ENCODE data around the gene SNAPC4.

The SNAPC4 gene

DNA sequence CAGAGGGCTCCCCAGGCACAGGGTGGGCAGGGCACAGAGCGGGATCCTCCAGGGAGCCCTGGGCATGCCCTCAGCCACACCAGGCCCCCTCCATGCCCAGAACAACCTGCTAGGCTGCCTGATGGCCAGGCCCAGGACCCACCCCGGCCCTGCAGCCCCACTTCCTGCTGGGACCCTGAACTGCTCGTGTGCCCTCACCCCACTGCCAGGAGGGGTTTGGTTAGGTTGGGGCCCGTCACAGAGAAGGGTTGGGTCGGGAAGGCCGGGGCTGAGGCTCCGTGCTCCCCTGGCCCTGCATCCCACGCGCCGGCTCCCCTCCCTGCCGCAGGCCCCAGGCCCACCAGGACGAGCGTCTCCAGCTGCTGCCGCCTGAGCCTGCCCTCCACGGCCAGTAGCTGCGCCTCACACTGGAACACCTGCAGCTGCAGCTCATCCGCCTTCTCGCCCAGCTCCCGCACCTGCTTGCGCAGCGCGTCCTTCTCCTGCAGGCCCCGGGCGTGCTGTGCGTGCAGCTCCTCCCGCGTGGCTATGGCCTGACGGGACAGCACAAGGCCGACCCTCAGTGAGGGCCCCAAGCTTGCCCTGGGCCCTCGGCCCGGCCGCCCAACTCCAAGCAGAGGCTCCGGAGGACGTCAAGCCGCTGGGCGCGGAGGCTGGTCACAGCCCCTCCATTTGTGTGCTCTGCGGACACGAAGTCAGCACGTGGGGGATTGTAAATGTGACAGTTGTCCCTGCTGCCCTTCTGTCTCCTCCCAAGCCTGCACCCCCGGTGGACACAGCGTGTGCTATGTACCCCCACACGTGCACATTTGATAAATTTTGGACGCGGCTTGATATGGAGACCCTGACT, 32.4 kb downstream of the SNAPC4 start:
- DNase-seq: no peak

DNA sequence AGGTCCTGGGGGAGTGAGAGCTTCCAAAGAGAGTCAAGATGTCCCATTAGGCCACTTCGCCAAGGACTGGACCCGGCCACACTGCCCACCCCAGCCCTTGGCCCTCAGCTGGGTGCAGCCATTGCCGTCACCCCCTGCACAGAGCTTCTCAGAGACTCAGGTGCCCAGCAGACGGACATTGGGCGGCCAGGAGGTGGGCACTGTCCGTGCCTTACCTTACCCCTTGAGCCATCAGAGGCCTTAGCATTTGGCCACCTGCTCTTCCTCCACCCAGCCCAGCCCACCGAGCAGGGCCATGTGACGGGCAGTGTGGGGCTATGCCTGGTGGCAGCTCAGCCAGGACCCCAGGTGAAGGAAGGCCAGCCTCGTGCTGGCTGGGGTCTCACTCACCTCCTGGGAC, 33.1 kb downstream of the SNAPC4 start:
- no peak for DNase-seq

- no peak for DNase-seq
Observed at GRCh38 chr9:136365775-136366222, 34.2 kb downstream of the SNAPC4 start.

DNA sequence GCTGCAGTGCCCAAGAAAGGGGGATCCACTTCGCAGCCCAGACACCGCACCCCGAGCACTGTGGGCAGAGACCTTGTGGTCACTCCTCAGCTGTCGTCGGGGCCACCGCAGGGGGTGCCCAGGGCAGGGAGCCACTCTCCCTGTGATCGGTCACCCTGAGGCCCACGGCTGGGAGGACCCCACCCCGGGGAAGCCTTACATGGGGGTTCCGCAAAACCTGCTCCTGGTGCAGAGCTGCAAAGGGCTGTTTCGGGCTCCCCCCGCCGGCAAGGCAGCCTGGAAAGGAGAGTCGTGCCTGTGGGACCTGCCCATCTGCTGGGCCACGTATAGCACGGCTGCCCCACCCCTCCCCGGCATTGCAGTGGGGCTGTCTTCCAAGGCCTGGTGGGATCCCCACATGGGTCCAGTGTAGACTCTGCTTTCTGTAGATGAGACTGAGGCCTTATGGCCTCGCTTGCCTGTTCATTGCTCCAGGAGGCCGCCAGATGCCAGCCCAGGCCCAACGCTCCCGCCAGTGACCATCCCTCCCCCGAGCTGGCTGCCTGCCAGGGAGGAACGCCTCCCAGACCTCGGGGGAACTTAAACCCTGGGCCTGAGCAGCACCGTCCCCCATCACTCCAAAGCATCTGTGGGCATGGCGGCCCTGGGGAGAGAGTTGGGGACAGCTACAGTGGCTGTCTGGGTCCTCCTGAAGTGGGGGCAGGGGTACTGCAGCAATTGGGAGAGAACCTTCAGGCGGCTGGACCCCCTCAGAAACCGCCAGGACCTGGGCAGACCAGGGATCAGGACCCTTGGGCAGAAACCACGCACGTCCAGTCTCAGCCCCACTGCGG, 34.8 kb downstream of the SNAPC4 start:
- DNase-seq: no peak

GRCh38 chr9:136363949-136364748, 35.8 kb downstream of the SNAPC4 start:
- DNase-seq: no peak

GRCh38 chr9:136363106-136363948, 36.6 kb downstream of the SNAPC4 start, which contains the start of gene DNLZ:
DNLZ (minus strand) TSS chr9:136363744; CDS start chr9:136363714, 30 bp downstream.
- DNase-seq: peak; percentile 80

- DNase-seq: no peak
Observed at GRCh38 chr9:136362450-136362784, 37.6 kb downstream of the SNAPC4 start.

- no peak for DNase-seq
Observed at GRCh38 chr9:136361754-136362449, 38.1 kb downstream of the SNAPC4 start.

- no peak for DNase-seq
Observed at GRCh38 chr9:136361047-136361753, 38.8 kb downstream of the SNAPC4 start.

DNA sequence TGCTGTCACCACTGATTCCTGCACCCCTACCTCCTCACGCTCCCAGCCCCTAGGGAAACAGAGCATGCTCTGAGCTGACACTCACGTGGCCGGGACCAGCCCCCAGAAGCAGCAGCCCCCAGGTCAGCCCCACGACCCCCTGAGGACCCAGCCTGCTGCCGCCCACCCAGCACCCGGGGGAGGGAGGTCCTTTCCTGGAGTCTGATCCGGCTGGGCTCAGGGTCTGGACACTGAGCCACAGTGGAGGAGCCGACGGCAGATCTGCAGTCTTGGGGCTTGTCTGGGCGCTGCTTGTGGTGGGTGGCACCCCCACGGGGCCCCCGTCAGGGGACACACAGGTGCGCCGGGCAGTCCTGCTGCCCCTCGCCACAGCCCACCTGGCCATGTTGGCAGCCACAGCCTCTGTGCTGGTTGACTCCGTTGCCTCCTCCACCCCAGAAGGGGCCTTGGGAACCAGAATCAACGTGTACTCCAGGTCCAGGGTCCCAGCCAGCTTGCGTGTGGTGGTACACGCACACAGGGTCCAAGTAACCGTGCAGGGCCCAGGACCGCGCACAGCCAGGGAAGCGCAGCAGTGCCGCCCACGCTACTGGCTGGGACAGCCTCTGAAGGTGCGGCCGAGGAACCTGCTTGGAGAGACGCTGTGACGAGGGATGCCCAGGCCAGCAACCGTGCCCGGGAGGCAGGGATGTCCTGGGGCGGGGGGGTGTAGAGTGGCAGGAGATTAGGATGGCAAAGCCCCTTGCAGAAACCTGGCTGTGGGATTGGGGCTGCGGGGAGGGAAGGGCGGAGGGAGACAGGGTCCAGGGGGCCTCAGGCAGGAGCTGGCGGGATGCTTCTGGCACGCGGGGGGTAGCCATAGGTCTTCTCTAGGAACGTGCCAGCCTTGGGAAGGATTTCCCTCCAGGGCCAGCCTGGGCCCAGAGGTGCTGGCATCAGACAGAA, 39.9 kb downstream of the SNAPC4 start:
- DNase-seq: no peak

- no peak for DNase-seq
Observed at GRCh38 chr9:136358888-136359287, 41.1 kb downstream of the SNAPC4 start.

DNA sequence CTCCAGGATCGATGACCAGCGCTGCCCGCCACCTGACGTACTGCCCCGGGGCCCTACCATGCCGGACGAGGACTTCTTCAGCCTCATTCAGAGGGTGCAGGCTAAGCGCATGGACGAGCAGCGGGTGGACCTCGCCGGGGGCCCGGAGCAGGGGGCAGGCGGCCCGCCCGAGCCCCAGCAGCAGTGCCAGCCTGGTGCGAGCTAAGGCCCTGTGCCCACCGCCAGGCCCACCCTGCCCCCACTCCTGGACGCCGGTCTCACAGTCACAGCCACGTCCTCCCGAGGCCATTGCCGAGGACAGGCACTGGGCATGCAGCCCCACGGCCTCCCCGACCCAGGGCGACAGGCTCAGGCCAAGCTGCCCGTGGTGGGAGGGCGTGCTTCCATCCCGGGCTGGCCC, 42.0 kb downstream of the SNAPC4 start:
- DNase-seq: no peak

- no peak for DNase-seq
Observed at GRCh38 chr9:136357202-136357725, 42.7 kb downstream of the SNAPC4 start.

- no peak for DNase-seq
Observed at GRCh38 chr9:136355616-136356557, 44.1 kb downstream of the SNAPC4 start.

- DNase-seq: no peak
Observed at GRCh38 chr9:136354592-136355085, 45.3 kb downstream of the SNAPC4 start.

DNA sequence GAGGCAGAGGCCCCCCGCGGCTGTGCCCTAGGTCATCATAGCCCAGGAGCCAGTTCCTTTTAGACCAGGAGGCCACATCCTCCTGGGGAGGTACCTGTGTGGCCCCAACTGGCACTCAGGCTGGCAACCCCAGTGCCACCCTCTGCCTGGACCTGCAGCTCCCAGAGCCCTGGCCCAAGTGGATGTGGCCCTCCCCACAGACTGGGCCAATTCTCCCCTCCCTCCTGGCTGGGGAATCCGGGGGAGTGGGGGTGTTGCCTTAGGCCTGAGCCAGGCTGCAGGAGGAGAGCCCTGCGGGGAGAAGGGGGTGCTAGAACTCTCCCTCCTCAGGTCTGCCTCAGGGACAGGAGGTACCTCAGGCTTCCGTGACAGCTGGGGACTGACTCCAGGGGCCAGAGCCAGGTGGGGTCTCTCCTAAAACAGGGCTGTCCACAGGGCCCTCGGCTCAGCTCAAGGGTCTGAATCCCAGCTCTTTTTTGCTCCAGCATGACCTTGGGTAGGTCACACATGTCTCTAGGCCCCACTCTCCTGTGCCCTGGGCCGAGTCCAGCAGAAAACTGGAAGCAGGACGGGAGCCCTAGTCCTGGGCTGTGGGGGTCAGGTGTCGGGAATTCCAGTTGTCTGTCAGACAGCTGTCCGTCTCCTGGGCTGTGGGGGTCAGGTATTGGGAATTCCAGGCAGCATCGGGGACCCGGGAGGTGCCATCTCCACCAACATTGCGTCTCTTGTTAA, 46.0 kb downstream of the SNAPC4 start:
- no peak for DNase-seq

DNA sequence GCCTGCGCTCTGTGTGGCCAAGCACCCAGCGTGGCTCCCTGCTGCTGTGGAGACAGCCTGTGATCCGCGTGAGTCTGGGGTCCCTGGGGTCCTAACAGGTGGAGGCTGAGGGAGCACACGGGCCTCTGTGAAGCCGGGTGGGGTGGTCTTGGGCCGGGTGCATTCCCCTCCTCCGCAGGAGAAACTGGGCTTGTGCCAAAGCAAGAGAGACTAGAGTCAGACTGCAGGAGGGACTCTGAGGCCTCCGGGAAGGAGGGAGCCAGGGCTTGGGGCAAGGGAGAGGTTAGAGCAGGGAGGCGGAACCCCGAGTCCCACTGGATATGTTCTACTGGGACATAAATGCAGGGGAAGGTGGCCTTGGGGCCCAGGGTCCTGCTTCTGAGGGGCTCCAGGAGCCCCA, 46.9 kb downstream of the SNAPC4 start:
- DNase-seq: no peak

All from cortex of kidney (tissue), 1 donor.